WTC11 (cell line): Measurements from ENCODE around the gene RARB. TPM values are rescaled to one million over a fixed set of nuclear protein-coding genes. Genes with fewer than 3 reads are reported as not detected.

ENCODE experiments used
- ATAC-seq: fragments of 200-7000 bp; cut with Tn5 transposase; 2 replicates; pipeline ENCODE4 v1.10.0; 2021; ENCODE audit warnings: mild to moderate bottlenecking, moderate library complexity
- CTCF ChIA-PET: fragments of 300-600 bp; sonication (Branson Sonifier 250); formaldehyde crosslinking; loops from one replicate; lab custom pipeline; 2021; ENCODE audit warnings: antibody characterized with exemption; lab: Charles Lee
- POLR2A ChIA-PET: fragments of 350-600 bp; sonication (Branson Sonifier 250); formaldehyde crosslinking; loops from one replicate; lab custom pipeline; 2021; ENCODE audit warnings: antibody characterized with exemption; lab: Charles Lee
- DNase-seq: peaks from one replicate; pipeline ENCODE4 v3.0.0; 2021; ENCODE audit warnings: low spot score
- H3K27ac Mint-ChIP-seq: 2 replicates; pipeline ENCODE4 v1.8.0; 2021; ENCODE audit warnings: mixed read lengths
- H3K27me3 Mint-ChIP-seq: 2 replicates; pipeline ENCODE4 v1.8.0; 2021; ENCODE audit warnings: low read depth, mild to moderate bottlenecking, moderate library complexity, mixed read lengths
- H3K36me3 Mint-ChIP-seq: 2 replicates; pipeline ENCODE4 v1.8.0; 2021; ENCODE audit warnings: mixed read lengths
- H3K4me1 Mint-ChIP-seq: 2 replicates; pipeline ENCODE4 v1.8.0; 2022; ENCODE audit warnings: mixed read lengths
- H3K4me3 Mint-ChIP-seq: 2 replicates; pipeline ENCODE4 v1.8.0; 2021; ENCODE audit warnings: mild to moderate bottlenecking, moderate library complexity, mixed read lengths
- H3K9me3 Mint-ChIP-seq: 2 replicates; pipeline ENCODE4 v1.8.0; 2021; ENCODE audit warnings: mixed read lengths
- ELF4 ChIP-seq: sonication (generic); formaldehyde crosslinking; IDR thresholded peaks from 2 replicates; pipeline ENCODE4 v1.8.1; 2022; ENCODE audit warnings: low read depth, mild to moderate bottlenecking, moderate library complexity, missing genetic modification reagents
- ESRRA ChIP-seq: sonication (generic); formaldehyde crosslinking; IDR thresholded peaks from 2 replicates; pipeline ENCODE4 v1.8.1; 2022; ENCODE audit warnings: mild to moderate bottlenecking, missing genetic modification reagents, borderline replicate concordance
- FOXJ3 ChIP-seq: sonication (generic); formaldehyde crosslinking; IDR thresholded peaks from 2 replicates; pipeline ENCODE4 v1.9.0; 2021; ENCODE audit warnings: missing genetic modification reagents, mild to moderate bottlenecking, borderline replicate concordance
- FOXK1 ChIP-seq: sonication (generic); formaldehyde crosslinking; IDR thresholded peaks from 2 replicates; pipeline ENCODE4 v1.8.0; 2022; ENCODE audit warnings: mild to moderate bottlenecking, moderate library complexity, missing genetic modification reagents
- GABPB1 ChIP-seq: sonication (generic); formaldehyde crosslinking; IDR thresholded peaks from 2 replicates; pipeline ENCODE4 v1.8.1; 2023; ENCODE audit warnings: mild to moderate bottlenecking, missing genetic modification reagents
- NR3C1 ChIP-seq: sonication (generic); formaldehyde crosslinking; conservative IDR thresholded peaks from 2 replicates; pipeline ENCODE4 v1.8.1; 2023; ENCODE audit warnings: low read depth, mild to moderate bottlenecking, missing genetic modification reagents
- SMAD3 ChIP-seq: sonication (generic); formaldehyde crosslinking; IDR thresholded peaks from 2 replicates; pipeline ENCODE4 v1.8.0; 2022; ENCODE audit warnings: missing genetic modification reagents, mild to moderate bottlenecking, borderline replicate concordance
- SMAD4 ChIP-seq: sonication (generic); formaldehyde crosslinking; IDR thresholded peaks from 2 replicates; pipeline ENCODE4 v1.8.0; 2022; ENCODE audit warnings: mild to moderate bottlenecking, missing genetic modification reagents
- TEAD1 ChIP-seq: sonication (generic); formaldehyde crosslinking; IDR thresholded peaks from 2 replicates; pipeline ENCODE4 v1.8.0; 2022; ENCODE audit warnings: mild to moderate bottlenecking, missing genetic modification reagents
- TP53 ChIP-seq: sonication (generic); formaldehyde crosslinking; IDR thresholded peaks from 2 replicates; pipeline ENCODE4 v1.8.1; 2023; ENCODE audit warnings: mild to moderate bottlenecking, missing genetic modification reagents
- ZNF317 ChIP-seq: sonication (generic); formaldehyde crosslinking; IDR thresholded peaks from 2 replicates; pipeline ENCODE4 v1.8.1; 2023; ENCODE audit warnings: low read depth, mild to moderate bottlenecking, moderate library complexity, missing genetic modification reagents, borderline replicate concordance
- total RNA-seq: library from RNA; stranded (reverse); gene quantifications from 3 replicates; pipeline ENCODE4 v1.2.3, GENCODE V29; 2021
- TF ChIP-seq, protein P1 (sequence below): fragments of 250-450 bp; sonication (Bioruptor Pico); IDR thresholded peaks from 2 replicates; pipeline ENCODE4 v1.9.0; 2021; ENCODE audit warnings: mild to moderate bottlenecking, borderline replicate concordance
- TF ChIP-seq, protein P2 (sequence below): sonication (generic); formaldehyde crosslinking; IDR thresholded peaks from 2 replicates; pipeline ENCODE4 v1.8.0; 2023; ENCODE audit warnings: missing genetic modification reagents, mild to moderate bottlenecking, borderline replicate concordance
- TF ChIP-seq, protein P3 (sequence below): sonication (generic); formaldehyde crosslinking; IDR thresholded peaks from 2 replicates; pipeline ENCODE4 v1.8.1; 2022; ENCODE audit warnings: mild to moderate bottlenecking, missing genetic modification reagents, moderate library complexity, borderline replicate concordance
- TF ChIP-seq, protein P4 (sequence below): fragments of 250-450 bp; sonication (Bioruptor Pico); IDR thresholded peaks from 2 replicates; pipeline ENCODE4 v1.8.0; 2021; ENCODE audit warnings: mild to moderate bottlenecking
- TF ChIP-seq, protein P5 (sequence below): fragments of 250-450 bp; sonication (Bioruptor Pico); IDR thresholded peaks from 2 replicates; pipeline ENCODE4 v1.9.0; 2021; ENCODE audit warnings: mild to moderate bottlenecking

RARB gene
- total RNA-seq, 1 experiment from 2014 or later, result not detected

DNA sequence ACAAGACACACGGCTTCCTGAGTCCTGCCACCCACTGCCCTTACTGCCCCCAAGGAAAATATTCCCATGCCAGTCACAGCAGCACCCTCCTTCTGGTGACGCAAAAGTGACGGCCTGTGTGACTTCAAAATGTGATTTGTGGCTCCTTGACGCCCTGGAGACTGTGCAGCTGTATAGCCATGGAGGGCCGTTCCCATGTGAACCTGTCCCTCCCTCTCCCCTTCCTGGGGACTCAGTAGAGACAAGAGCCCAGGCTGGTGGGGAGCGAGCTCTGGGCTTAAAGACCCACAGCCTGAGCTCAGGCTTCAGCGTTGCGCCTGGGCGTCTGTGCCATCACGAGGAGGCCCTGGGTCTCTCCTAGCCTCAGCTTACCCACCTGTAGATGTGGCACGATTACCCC is 158.5 kb downstream of the RARB start (continued):
- no peak for TF ChIP-seq GABPB1 (CRISPR knock-in tag)
- TF ChIP-seq ELF4 (CRISPR knock-in tag), result no peak
- TF ChIP-seq, protein P1, sequence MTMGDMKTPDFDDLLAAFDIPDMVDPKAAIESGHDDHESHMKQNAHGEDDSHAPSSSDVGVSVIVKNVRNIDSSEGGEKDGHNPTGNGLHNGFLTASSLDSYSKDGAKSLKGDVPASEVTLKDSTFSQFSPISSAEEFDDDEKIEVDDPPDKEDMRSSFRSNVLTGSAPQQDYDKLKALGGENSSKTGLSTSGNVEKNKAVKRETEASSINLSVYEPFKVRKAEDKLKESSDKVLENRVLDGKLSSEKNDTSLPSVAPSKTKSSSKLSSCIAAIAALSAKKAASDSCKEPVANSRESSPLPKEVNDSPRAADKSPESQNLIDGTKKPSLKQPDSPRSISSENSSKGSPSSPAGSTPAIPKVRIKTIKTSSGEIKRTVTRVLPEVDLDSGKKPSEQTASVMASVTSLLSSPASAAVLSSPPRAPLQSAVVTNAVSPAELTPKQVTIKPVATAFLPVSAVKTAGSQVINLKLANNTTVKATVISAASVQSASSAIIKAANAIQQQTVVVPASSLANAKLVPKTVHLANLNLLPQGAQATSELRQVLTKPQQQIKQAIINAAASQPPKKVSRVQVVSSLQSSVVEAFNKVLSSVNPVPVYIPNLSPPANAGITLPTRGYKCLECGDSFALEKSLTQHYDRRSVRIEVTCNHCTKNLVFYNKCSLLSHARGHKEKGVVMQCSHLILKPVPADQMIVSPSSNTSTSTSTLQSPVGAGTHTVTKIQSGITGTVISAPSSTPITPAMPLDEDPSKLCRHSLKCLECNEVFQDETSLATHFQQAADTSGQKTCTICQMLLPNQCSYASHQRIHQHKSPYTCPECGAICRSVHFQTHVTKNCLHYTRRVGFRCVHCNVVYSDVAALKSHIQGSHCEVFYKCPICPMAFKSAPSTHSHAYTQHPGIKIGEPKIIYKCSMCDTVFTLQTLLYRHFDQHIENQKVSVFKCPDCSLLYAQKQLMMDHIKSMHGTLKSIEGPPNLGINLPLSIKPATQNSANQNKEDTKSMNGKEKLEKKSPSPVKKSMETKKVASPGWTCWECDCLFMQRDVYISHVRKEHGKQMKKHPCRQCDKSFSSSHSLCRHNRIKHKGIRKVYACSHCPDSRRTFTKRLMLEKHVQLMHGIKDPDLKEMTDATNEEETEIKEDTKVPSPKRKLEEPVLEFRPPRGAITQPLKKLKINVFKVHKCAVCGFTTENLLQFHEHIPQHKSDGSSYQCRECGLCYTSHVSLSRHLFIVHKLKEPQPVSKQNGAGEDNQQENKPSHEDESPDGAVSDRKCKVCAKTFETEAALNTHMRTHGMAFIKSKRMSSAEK (CRISPR knock-in tag), result no peak
- TF ChIP-seq ESRRA (CRISPR knock-in tag), result no peak
- no peak for TF ChIP-seq SMAD4 (CRISPR knock-in tag)
- no peak for TF ChIP-seq TEAD1

DNA sequence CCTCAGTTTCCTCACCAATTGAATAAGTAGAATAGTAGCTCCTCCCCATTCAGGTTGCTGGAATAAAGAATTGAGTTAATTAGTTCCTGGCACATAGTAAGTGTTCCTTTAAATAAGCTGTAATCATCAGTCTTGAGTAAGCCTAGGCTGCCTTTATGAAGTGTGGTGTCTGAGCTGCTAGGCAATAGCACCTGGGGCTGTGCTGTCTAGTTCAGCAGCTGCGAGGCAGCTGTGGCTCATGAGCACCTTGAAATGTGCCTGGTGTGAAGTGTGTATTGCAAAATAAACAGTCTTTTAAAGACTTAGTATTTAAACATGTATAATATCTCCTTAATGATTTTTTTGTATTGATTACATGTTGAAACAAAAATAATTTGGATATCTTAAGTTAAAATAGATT is 159.0 kb downstream of the RARB start:
- H3K4me1 Mint-ChIP-seq, result no peaks in the 10 kb centered on the region
- TF ChIP-seq, protein P2, sequence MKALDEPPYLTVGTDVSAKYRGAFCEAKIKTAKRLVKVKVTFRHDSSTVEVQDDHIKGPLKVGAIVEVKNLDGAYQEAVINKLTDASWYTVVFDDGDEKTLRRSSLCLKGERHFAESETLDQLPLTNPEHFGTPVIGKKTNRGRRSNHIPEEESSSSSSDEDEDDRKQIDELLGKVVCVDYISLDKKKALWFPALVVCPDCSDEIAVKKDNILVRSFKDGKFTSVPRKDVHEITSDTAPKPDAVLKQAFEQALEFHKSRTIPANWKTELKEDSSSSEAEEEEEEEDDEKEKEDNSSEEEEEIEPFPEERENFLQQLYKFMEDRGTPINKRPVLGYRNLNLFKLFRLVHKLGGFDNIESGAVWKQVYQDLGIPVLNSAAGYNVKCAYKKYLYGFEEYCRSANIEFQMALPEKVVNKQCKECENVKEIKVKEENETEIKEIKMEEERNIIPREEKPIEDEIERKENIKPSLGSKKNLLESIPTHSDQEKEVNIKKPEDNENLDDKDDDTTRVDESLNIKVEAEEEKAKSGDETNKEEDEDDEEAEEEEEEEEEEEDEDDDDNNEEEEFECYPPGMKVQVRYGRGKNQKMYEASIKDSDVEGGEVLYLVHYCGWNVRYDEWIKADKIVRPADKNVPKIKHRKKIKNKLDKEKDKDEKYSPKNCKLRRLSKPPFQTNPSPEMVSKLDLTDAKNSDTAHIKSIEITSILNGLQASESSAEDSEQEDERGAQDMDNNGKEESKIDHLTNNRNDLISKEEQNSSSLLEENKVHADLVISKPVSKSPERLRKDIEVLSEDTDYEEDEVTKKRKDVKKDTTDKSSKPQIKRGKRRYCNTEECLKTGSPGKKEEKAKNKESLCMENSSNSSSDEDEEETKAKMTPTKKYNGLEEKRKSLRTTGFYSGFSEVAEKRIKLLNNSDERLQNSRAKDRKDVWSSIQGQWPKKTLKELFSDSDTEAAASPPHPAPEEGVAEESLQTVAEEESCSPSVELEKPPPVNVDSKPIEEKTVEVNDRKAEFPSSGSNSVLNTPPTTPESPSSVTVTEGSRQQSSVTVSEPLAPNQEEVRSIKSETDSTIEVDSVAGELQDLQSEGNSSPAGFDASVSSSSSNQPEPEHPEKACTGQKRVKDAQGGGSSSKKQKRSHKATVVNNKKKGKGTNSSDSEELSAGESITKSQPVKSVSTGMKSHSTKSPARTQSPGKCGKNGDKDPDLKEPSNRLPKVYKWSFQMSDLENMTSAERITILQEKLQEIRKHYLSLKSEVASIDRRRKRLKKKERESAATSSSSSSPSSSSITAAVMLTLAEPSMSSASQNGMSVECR, result no peak
- TF ChIP-seq TP53 (CRISPR knock-in tag), result no peak
- no peak for TF ChIP-seq FOXJ3
- no peak for TF ChIP-seq FOXK1
- TF ChIP-seq NR3C1 (CRISPR knock-in tag), result no peak
- TF ChIP-seq, protein P3, sequence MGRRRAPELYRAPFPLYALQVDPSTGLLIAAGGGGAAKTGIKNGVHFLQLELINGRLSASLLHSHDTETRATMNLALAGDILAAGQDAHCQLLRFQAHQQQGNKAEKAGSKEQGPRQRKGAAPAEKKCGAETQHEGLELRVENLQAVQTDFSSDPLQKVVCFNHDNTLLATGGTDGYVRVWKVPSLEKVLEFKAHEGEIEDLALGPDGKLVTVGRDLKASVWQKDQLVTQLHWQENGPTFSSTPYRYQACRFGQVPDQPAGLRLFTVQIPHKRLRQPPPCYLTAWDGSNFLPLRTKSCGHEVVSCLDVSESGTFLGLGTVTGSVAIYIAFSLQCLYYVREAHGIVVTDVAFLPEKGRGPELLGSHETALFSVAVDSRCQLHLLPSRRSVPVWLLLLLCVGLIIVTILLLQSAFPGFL (CRISPR knock-in tag), result no peak
- no peak for TF ChIP-seq SMAD3
- TF ChIP-seq ZNF317 (CRISPR knock-in tag), result no peak
- TF ChIP-seq, protein P4, sequence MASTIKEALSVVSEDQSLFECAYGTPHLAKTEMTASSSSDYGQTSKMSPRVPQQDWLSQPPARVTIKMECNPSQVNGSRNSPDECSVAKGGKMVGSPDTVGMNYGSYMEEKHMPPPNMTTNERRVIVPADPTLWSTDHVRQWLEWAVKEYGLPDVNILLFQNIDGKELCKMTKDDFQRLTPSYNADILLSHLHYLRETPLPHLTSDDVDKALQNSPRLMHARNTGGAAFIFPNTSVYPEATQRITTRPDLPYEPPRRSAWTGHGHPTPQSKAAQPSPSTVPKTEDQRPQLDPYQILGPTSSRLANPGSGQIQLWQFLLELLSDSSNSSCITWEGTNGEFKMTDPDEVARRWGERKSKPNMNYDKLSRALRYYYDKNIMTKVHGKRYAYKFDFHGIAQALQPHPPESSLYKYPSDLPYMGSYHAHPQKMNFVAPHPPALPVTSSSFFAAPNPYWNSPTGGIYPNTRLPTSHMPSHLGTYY, result no peak
- TF ChIP-seq, protein P5, sequence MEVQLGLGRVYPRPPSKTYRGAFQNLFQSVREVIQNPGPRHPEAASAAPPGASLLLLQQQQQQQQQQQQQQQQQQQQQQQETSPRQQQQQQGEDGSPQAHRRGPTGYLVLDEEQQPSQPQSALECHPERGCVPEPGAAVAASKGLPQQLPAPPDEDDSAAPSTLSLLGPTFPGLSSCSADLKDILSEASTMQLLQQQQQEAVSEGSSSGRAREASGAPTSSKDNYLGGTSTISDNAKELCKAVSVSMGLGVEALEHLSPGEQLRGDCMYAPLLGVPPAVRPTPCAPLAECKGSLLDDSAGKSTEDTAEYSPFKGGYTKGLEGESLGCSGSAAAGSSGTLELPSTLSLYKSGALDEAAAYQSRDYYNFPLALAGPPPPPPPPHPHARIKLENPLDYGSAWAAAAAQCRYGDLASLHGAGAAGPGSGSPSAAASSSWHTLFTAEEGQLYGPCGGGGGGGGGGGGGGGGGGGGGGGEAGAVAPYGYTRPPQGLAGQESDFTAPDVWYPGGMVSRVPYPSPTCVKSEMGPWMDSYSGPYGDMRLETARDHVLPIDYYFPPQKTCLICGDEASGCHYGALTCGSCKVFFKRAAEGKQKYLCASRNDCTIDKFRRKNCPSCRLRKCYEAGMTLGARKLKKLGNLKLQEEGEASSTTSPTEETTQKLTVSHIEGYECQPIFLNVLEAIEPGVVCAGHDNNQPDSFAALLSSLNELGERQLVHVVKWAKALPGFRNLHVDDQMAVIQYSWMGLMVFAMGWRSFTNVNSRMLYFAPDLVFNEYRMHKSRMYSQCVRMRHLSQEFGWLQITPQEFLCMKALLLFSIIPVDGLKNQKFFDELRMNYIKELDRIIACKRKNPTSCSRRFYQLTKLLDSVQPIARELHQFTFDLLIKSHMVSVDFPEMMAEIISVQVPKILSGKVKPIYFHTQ, result no peak
- no peak overlapping the region for H3K4me3 Mint-ChIP-seq
- H3K27me3 Mint-ChIP-seq, result no peaks in the 10 kb centered on the region
- no peak overlapping the region for H3K27ac Mint-ChIP-seq
- H3K9me3 Mint-ChIP-seq, result peaks cover 17% of the 10 kb centered on the region
- ATAC-seq (no peak), DNase-seq (no peak)
- ChIA-PET CTCF (interaction anchor here (1.0 to 1.4 kb wide), 2 partner anchors 18 to 813 kb away, joined by 3 to 4 read pairs; no protein-coding TSS in a partner anchor), POLR2A (no interaction called here)
- H3K36me3 Mint-ChIP-seq, result peaks cover 3% of the 10 kb centered on the region; the same call in 1 of the 2 replicates
